Central memory CD8-positive, alpha-beta T cell (primary cell): ENCODE measurements around the gene EXT2.

Experiments
- ATAC-seq: fragments of 150-1000 bp; cut with Tn5 transposase; replicated peaks from 2 replicates; pipeline ENCODE4 v1.10.0; 2022; ENCODE audit warnings: mild to moderate bottlenecking, moderate FRiP score, moderate number of reproducible peaks; ENCODE audit not compliant: poor library complexity, severe bottlenecking; ENCODE audit errors: extremely low read depth
- DNase-seq, 2 donors: peaks; one replicate each; pipeline ENCODE4 v3.0.0; 2021; ENCODE audit warnings: low spot score in 2 of 2
- H3K27ac Mint-ChIP-seq: one replicate; pipeline ENCODE4 v1.8.0; 2022; ENCODE audit warnings: low read depth, mild to moderate bottlenecking, moderate library complexity, mixed read lengths
- H3K27me3 Mint-ChIP-seq: one replicate; pipeline ENCODE4 v1.8.0; 2022; ENCODE audit warnings: mixed read lengths
- H3K36me3 Mint-ChIP-seq: one replicate; pipeline ENCODE4 v1.8.0; 2022; ENCODE audit warnings: mild to moderate bottlenecking, moderate library complexity, mixed read lengths; ENCODE audit not compliant: insufficient read depth
- H3K4me1 Mint-ChIP-seq: one replicate; pipeline ENCODE4 v1.8.0; 2022; ENCODE audit warnings: mixed read lengths
- H3K4me3 Mint-ChIP-seq: one replicate; pipeline ENCODE4 v1.8.0; 2022; ENCODE audit warnings: mild to moderate bottlenecking, moderate library complexity, mixed read lengths
- H3K9me3 Mint-ChIP-seq: one replicate; pipeline ENCODE4 v1.8.0; 2022; ENCODE audit warnings: mixed read lengths

Gene EXT2

GRCh38 chr11:44228379-44228778 lies 132.9 kb downstream of the EXT2 start:
- Mint-ChIP-seq H3K4me3 (no peak overlapping the region), H3K4me1 (peaks cover 17% of the 10 kb centered on the region), H3K9me3 (no peaks in the 10 kb centered on the region)

GRCh38 chr11:44229098-44229497 lies 133.6 kb downstream of the EXT2 start:
- H3K27ac Mint-ChIP-seq = no peak overlapping the region
- DNase-seq = no peak

More at GRCh38 chr11:44228379-44228778, 132.9 kb downstream of the EXT2 start:
- DNase-seq (no peak), ATAC-seq (no peak)
- H3K27me3 Mint-ChIP-seq = no peaks in the 10 kb centered on the region
- H3K36me3 Mint-ChIP-seq = peaks cover 3% of the 10 kb centered on the region
- H3K27ac Mint-ChIP-seq = no peak overlapping the region

GRCh38 chr11:44229624-44230023 lies 134.1 kb downstream of the EXT2 start:
- Mint-ChIP-seq H3K9me3 (no peaks in the 10 kb centered on the region), H3K4me3 (no peak overlapping the region)

More at GRCh38 chr11:44229098-44229497, 133.6 kb downstream of the EXT2 start:
- H3K4me3 Mint-ChIP-seq = no peak overlapping the region
- peaks cover 4% of the 10 kb centered on the region for H3K36me3 Mint-ChIP-seq
- no peak for ATAC-seq
- peaks cover 17% of the 10 kb centered on the region for H3K4me1 Mint-ChIP-seq
- H3K9me3 Mint-ChIP-seq = no peaks in the 10 kb centered on the region
- no peaks in the 10 kb centered on the region for H3K27me3 Mint-ChIP-seq

GRCh38 chr11:44235765-44236201 lies 140.3 kb downstream of the EXT2 start:
- Mint-ChIP-seq H3K27ac (no peak overlapping the region), H3K27me3 (no peaks in the 10 kb centered on the region), H3K9me3 (no peaks in the 10 kb centered on the region), H3K4me3 (no peak overlapping the region), H3K36me3 (peaks cover 10% of the 10 kb centered on the region), H3K4me1 (no peaks in the 10 kb centered on the region)
- DNase-seq (no peak), ATAC-seq (no peak)

More at GRCh38 chr11:44229624-44230023, 134.1 kb downstream of the EXT2 start:
- DNase-seq = no peak
- H3K36me3 Mint-ChIP-seq = peaks cover 4% of the 10 kb centered on the region
- no peak for ATAC-seq
- H3K27ac Mint-ChIP-seq = no peak overlapping the region
- peaks cover 17% of the 10 kb centered on the region for H3K4me1 Mint-ChIP-seq
- no peaks in the 10 kb centered on the region for H3K27me3 Mint-ChIP-seq

GRCh38 chr11:44236296-44236695 lies 140.8 kb downstream of the EXT2 start:
- no peak for DNase-seq
- no peak overlapping the region for H3K4me3 Mint-ChIP-seq
- H3K9me3 Mint-ChIP-seq = no peaks in the 10 kb centered on the region
- no peaks in the 10 kb centered on the region for H3K27me3 Mint-ChIP-seq
- ATAC-seq = no peak
- H3K4me1 Mint-ChIP-seq = no peaks in the 10 kb centered on the region
- H3K36me3 Mint-ChIP-seq = peaks cover 9% of the 10 kb centered on the region
- no peak overlapping the region for H3K27ac Mint-ChIP-seq

- H3K9me3 Mint-ChIP-seq = no peaks in the 10 kb centered on the region
- H3K4me3 Mint-ChIP-seq = no peak overlapping the region
- no peak for ATAC-seq
- H3K27ac Mint-ChIP-seq = no peak overlapping the region
- no peaks in the 10 kb centered on the region for H3K27me3 Mint-ChIP-seq
- H3K4me1 Mint-ChIP-seq = no peaks in the 10 kb centered on the region
- no peak for DNase-seq
- peaks cover 12% of the 10 kb centered on the region for H3K36me3 Mint-ChIP-seq
Measured at GRCh38 chr11:44237156-44237555, 141.7 kb downstream of the EXT2 start.

- Mint-ChIP-seq H3K9me3 (no peaks in the 10 kb centered on the region), H3K36me3 (peaks cover 13% of the 10 kb centered on the region), H3K4me3 (no peak overlapping the region), H3K27ac (no peak overlapping the region), H3K27me3 (no peaks in the 10 kb centered on the region), H3K4me1 (no peaks in the 10 kb centered on the region)
- ATAC-seq (no peak), DNase-seq (no peak)
Measured at GRCh38 chr11:44241851-44242250, 146.4 kb downstream of the EXT2 start.

- Mint-ChIP-seq H3K36me3 (peaks cover 13% of the 10 kb centered on the region), H3K27ac (no peak overlapping the region), H3K9me3 (no peaks in the 10 kb centered on the region), H3K4me1 (no peaks in the 10 kb centered on the region), H3K27me3 (no peaks in the 10 kb centered on the region), H3K4me3 (no peak overlapping the region)
- ATAC-seq (no peak), DNase-seq (no peak)
Measured at GRCh38 chr11:44243086-44243485, 147.6 kb downstream of the EXT2 start.

GRCh38 chr11:44243595-44244343 lies 148.3 kb downstream of the EXT2 start:
- Mint-ChIP-seq H3K4me1 (no peaks in the 10 kb centered on the region), H3K9me3 (no peaks in the 10 kb centered on the region), H3K27me3 (no peaks in the 10 kb centered on the region), H3K36me3 (peaks cover 13% of the 10 kb centered on the region), H3K4me3 (no peak overlapping the region), H3K27ac (no peak overlapping the region)
- no peak for ATAC-seq
- no peak for DNase-seq

- Mint-ChIP-seq H3K27me3 (no peaks in the 10 kb centered on the region), H3K4me3 (no peak overlapping the region), H3K36me3 (peaks cover 17% of the 10 kb centered on the region), H3K27ac (no peak overlapping the region), H3K4me1 (no peaks in the 10 kb centered on the region), H3K9me3 (no peaks in the 10 kb centered on the region)
- no peak for DNase-seq
- no peak for ATAC-seq
Measured at GRCh38 chr11:44244639-44245310, 149.3 kb downstream of the EXT2 start.

GRCh38 chr11:44246726-44247125 lies 151.2 kb downstream of the EXT2 start:
- H3K4me1 Mint-ChIP-seq = no peaks in the 10 kb centered on the region
- no peak for DNase-seq
- H3K9me3 Mint-ChIP-seq = peaks cover 1% of the 10 kb centered on the region
- ATAC-seq = no peak
- no peak overlapping the region for H3K27ac Mint-ChIP-seq
- H3K36me3 Mint-ChIP-seq = peaks cover 22% of the 10 kb centered on the region
- no peaks in the 10 kb centered on the region for H3K27me3 Mint-ChIP-seq
- no peak overlapping the region for H3K4me3 Mint-ChIP-seq

- ATAC-seq (no peak), DNase-seq (no peak)
- peaks cover 9% of the 10 kb centered on the region for H3K9me3 Mint-ChIP-seq
- H3K4me1 Mint-ChIP-seq = no peaks in the 10 kb centered on the region
- no peaks in the 10 kb centered on the region for H3K27me3 Mint-ChIP-seq
- peaks cover 21% of the 10 kb centered on the region for H3K36me3 Mint-ChIP-seq
- no peak overlapping the region for H3K27ac Mint-ChIP-seq
- H3K4me3 Mint-ChIP-seq = no peak overlapping the region
Measured at GRCh38 chr11:44247508-44247907, 152.0 kb downstream of the EXT2 start.

GRCh38 chr11:44248109-44248508 lies 152.6 kb downstream of the EXT2 start:
- ATAC-seq = no peak
- peaks cover 15% of the 10 kb centered on the region for H3K9me3 Mint-ChIP-seq
- H3K27me3 Mint-ChIP-seq = no peaks in the 10 kb centered on the region
- no peaks in the 10 kb centered on the region for H3K4me1 Mint-ChIP-seq
- no peak overlapping the region for H3K4me3 Mint-ChIP-seq
- no peak for DNase-seq
- H3K27ac Mint-ChIP-seq = no peak overlapping the region
- peaks cover 21% of the 10 kb centered on the region for H3K36me3 Mint-ChIP-seq
